HepG2 (cell line): ENCODE results near the gene EFNA3. TPM values are rescaled to one million over a fixed set of nuclear protein-coding genes. Genes with fewer than 3 reads are reported as not detected.

Source experiments
- ATF4 ChIP-seq, 2 experiments: fragments of 450-650 bp in 1 of 2; sonication (generic) in 1 of 2; formaldehyde crosslinking; IDR thresholded peaks; 2 replicates each; pipeline versions ENCODE4 v1.5.0 to v1.8.0; 2020 to 2022; ENCODE audit warnings: mild to moderate bottlenecking in 1 of 2, missing genetic modification reagents in 1 of 2
- DNMT3B ChIP-seq: conservative IDR thresholded peaks from 2 replicates; pipeline ENCODE4 v1.6.1; 2016; ENCODE audit warnings: missing biosample characterization, control low read depth
- IRF9 ChIP-seq: sonication (generic); formaldehyde crosslinking; IDR thresholded peaks from 2 replicates; pipeline ENCODE4 v1.8.0; 2022; ENCODE audit warnings: missing genetic modification reagents, mild to moderate bottlenecking, borderline replicate concordance
- KLF15 ChIP-seq: sonication (generic); formaldehyde crosslinking; IDR thresholded peaks from 2 replicates; pipeline ENCODE4 v1.8.1; 2023; ENCODE audit warnings: borderline replicate concordance, mild to moderate bottlenecking, inconsistent platforms, missing genetic modification reagents, mixed read lengths
- KLF16 ChIP-seq, 2 experiments: sonication (generic) in 1 of 2; formaldehyde crosslinking in 1 of 2; IDR thresholded peaks; 2 replicates each; pipeline versions ENCODE4 v1.6.1 to v1.8.0; 2016 to 2023; ENCODE audit warnings: missing genetic modification reagents in 2 of 2, missing compliant biosample characterization in 1 of 2
- NFYC ChIP-seq: IDR thresholded peaks from 2 replicates; pipeline ENCODE4 v1.6.1; 2016; ENCODE audit warnings: missing genetic modification reagents, missing compliant biosample characterization
- PAXIP1 ChIP-seq: sonication (generic); formaldehyde crosslinking; conservative IDR thresholded peaks from 2 replicates; pipeline ENCODE4 v1.4.0; 2020; ENCODE audit warnings: mild to moderate bottlenecking, missing genetic modification reagents, moderate library complexity
- PHF21A ChIP-seq: sonication (generic); formaldehyde crosslinking; IDR thresholded peaks from 2 replicates; pipeline ENCODE4 v1.5.0; 2020; ENCODE audit warnings: mild to moderate bottlenecking, missing genetic modification reagents
- ZBTB10 ChIP-seq: sonication (generic); formaldehyde crosslinking; IDR thresholded peaks from 2 replicates; pipeline ENCODE4 v1.4.0; 2020; ENCODE audit warnings: missing genetic modification reagents, borderline replicate concordance
- ZBTB21 ChIP-seq: sonication (generic); formaldehyde crosslinking; IDR thresholded peaks from 2 replicates; pipeline ENCODE4 v1.4.0; 2020; ENCODE audit warnings: missing genetic modification reagents
- ZNF24 ChIP-seq: fragments of 450-650 bp; IDR thresholded peaks from 2 replicates; pipeline ENCODE4 v1.6.1; 2017; ENCODE audit warnings: antibody characterized with exemption, mild to moderate bottlenecking
- ZNF512B ChIP-seq: sonication (generic); formaldehyde crosslinking; IDR thresholded peaks from 2 replicates; pipeline ENCODE4 v1.5.1; 2020; ENCODE audit warnings: missing genetic modification reagents, mild to moderate bottlenecking, borderline replicate concordance
- polyA plus RNA-seq, 8 experiments: library from polyadenylated mRNA; depleted of rRNA in 3 of 8; stranded (reverse) in 7 of 8; unstranded in 1 of 8; fragments of >200 nt; fragmentation: Illumina TruSeq in 4 of 8; extraction: Trizol in 4 of 8; gene quantifications; 2 replicates each; pipeline versions ENCODE4 v1.2.1 to v1.2.3, GENCODE V29; 2011 to 2016; ENCODE audit warnings: low read depth in 4 of 8, missing spikeins in 1 of 8, mixed read lengths in 1 of 8; ENCODE audit not compliant: insufficient read depth in 1 of 8
- total RNA-seq, 5 experiments: library from RNA; depleted of rRNA; stranded (reverse); fragments of >200 nt; fragmentation: Illumina TruSeq; extraction: Trizol; gene quantifications; 2 replicates each; pipeline ENCODE4 v1.2.3, GENCODE V29; 2016; ENCODE audit warnings: low read depth in 1 of 5

Gene EFNA3
- total and polyA plus RNA-seq, 2 of the 13 experiments (the other 11 are each of a cell fraction or from before 2014, with no cell fraction given), result 1.0 to 5.7 TPM

- 0 out of 2 replicates have a peak, but pooled peaks have one; percentile 25 for TF ChIP-seq PAXIP1
- TF ChIP-seq PHF21A, result no peak
- TF ChIP-seq DNMT3B (CRISPR knock-in tag), result peak; percentile 84; the same call in 1 of the 2 replicates
- TF ChIP-seq KLF15 (CRISPR knock-in tag), result no peak
- TF ChIP-seq ATF4 (CRISPR knock-in tag; IDR thresholded peaks at IDR 0.05), result no peak
- no peak for TF ChIP-seq ZNF512B (CRISPR knock-in tag)
- no peak for TF ChIP-seq ZNF24
- 0 out of 2 replicates have a peak, but pooled peaks have one; percentile 17 for TF ChIP-seq ZBTB21
- no peak for TF ChIP-seq ZBTB10 (CRISPR knock-in tag)
- TF ChIP-seq IRF9 (CRISPR knock-in tag), result no peak; the same call in 1 of the 2 replicates
- TF ChIP-seq KLF16 (CRISPR knock-in tag; IDR thresholded peaks at IDR 0.05), result peak in 1 of 2 experiments; percentile 70; a peak in 1 of 4 replicates
- peak; percentile 20; the same call in 1 of the 2 replicates for TF ChIP-seq NFYC (CRISPR knock-in tag)
Measured at GRCh38 chr1:155134880-155135414, 56.3 kb downstream of the EFNA3 start (continued).
